Gastroesophageal sphincter (tissue), 4 donors: ENCODE data around the gene HEATR1. TPM values are rescaled to one million over a fixed set of nuclear protein-coding genes. Genes with fewer than 3 reads are reported as not detected.

ENCODE experiments used
- ATAC-seq: fragments of 150-250 bp; one replicate; pipeline ENCODE4 v1.9.1; 2016; ENCODE audit warnings: mild to moderate bottlenecking, moderate library complexity
- H3K27ac ChIP-seq, 4 donors: fragments of 200-600 bp; sonication (generic) in 3 of 4; 1 replicate in 3 of 4; 2 replicates in 1 of 4; pipeline ENCODE4 v1.5.1; 2016 to 2019
- H3K27me3 ChIP-seq: fragments of 200-600 bp; sonication (generic); one replicate; pipeline ENCODE4 v1.5.1; 2019
- H3K36me3 ChIP-seq, 2 donors: fragments of 200-600 bp; sonication (generic); one replicate each; pipeline ENCODE4 v1.5.1; 2019; ENCODE audit warnings: control low read depth in 1 of 2
- H3K4me1 ChIP-seq, 3 donors: fragments of 200-600 bp; sonication (generic); 1 replicate in 2 of 3; 2 replicates in 1 of 3; pipeline ENCODE4 v1.5.1; 2016 to 2019; ENCODE audit warnings: control low read depth in 2 of 3
- H3K4me3 ChIP-seq, 2 donors: fragments of 200-600 bp; sonication (generic); one replicate each; pipeline ENCODE4 v1.5.1; 2019; ENCODE audit warnings: mild to moderate bottlenecking in 1 of 2, moderate library complexity in 1 of 2
- H3K9me3 ChIP-seq, 3 donors: fragments of 200-600 bp; sonication (generic); one replicate each; pipeline ENCODE4 v1.5.1; 2017 to 2019; ENCODE audit warnings: control low read depth in 2 of 3
- CTCF ChIP-seq, 4 experiments: fragments of 200-600 bp in 2 of 4; fragments of 450-650 bp in 2 of 4; sonication (generic) in 1 of 4; IDR thresholded peaks; one replicate each; pipeline ENCODE4 v1.5.1; 2017 to 2019; ENCODE audit warnings: antibody characterized with exemption in 4 of 4, mild to moderate bottlenecking in 2 of 4, moderate library complexity in 2 of 4
- EP300 ChIP-seq: sonication (generic); formaldehyde crosslinking; IDR thresholded peaks from one replicate; pipeline ENCODE4 v1.6.1; 2017; ENCODE audit warnings: antibody characterized with exemption, mild to moderate bottlenecking
- POLR2A ChIP-seq, 2 donors: fragments of 450-650 bp; IDR thresholded peaks; one replicate each; pipeline ENCODE4 v1.6.1; 2017; ENCODE audit warnings: antibody characterized with exemption in 2 of 2, mild to moderate bottlenecking in 2 of 2, moderate library complexity in 1 of 2
- POLR2AphosphoS5 ChIP-seq: sonication (generic); formaldehyde crosslinking; IDR thresholded peaks from one replicate; pipeline ENCODE4 v1.6.1; 2017; ENCODE audit warnings: antibody characterized with exemption
- WGBS, 2 donors: methylation state at CpG; one replicate each; pipeline ENCODE4 v1.1.5; 2018; ENCODE audit warnings: low coverage in 1 of 2; 5-methylcytosine and 5-hydroxymethylcytosine counted together
- total RNA-seq, 4 donors: library from RNA; depleted of rRNA; stranded (reverse); fragments of >200 nt; gene quantifications; one replicate each; pipeline ENCODE4 v1.1.0, GENCODE V29; 2016

The HEATR1 gene
- total RNA-seq, 4 donors from 2014 or later: 14.8 to 23.8 (median 19.6) TPM

DNA sequence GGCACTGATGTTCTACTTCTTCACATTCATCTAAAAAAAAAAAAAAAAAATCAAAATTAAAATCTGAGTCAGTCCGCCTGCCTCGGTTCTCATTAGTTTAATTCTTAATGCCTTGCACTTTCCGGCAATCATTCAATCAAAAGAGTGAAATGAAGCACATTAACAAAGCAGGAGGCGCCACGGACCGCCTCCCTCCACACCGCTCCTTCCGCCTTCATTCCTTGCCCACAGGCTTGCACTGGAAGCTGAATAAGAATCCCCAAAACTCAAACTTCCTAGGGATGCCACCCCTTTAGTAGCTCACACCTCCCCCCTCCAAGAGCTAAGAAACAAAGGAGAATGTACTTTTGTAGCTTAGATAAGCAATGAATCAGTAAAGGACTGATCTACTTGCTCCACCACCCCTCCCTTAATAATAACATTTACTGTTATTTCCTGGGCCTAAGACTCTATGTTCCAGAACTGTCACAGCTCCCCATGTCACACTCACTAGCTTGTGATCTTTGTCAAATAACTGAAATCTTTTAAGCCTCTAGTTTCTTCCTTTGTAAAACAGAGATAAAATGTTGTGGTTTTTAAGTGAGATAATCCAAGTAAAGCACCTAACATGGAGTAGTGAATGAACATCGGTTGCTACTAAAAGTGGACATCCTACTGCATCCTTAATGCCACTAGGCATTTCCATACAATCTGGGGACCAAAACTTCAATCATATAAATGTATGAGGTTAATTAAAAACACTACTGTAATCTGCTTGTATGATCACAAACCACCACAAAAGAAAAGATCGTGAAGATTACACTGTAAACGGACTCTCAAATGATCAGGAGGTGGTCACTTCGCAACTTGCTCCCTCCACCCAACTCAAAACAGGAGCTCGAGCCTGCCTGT, 53.1 kb downstream of the HEATR1 start:
- Histone ChIP-seq H3K4me1 (no peaks in the 10 kb centered on the region), H3K4me3 (no peak overlapping the region), H3K27ac (no peak overlapping the region), H3K27me3 (no peaks in the 10 kb centered on the region), H3K36me3 (peaks cover 12 to 100% of the 10 kb centered on the region in 2 donors), H3K9me3 (no peaks in the 10 kb centered on the region)
- ATAC-seq: no peak
- WGBS, 2 donors: 68 to 75% methylated on average over 12 to 13 of the region's 13 CpGs
- no peak for TF ChIP-seq POLR2A (IDR thresholded peaks at IDR 0.05)
- no peak for TF ChIP-seq EP300
- no peak for TF ChIP-seq POLR2AphosphoS5
- no peak for TF ChIP-seq CTCF (IDR thresholded peaks at IDR 0.05)

GRCh38 chr1:236548452-236548851, 55.9 kb downstream of the HEATR1 start:
- WGBS, 2 donors: 81 to 90% methylated on average over 5 of the region's 6 CpGs
- no peak for ATAC-seq

DNA sequence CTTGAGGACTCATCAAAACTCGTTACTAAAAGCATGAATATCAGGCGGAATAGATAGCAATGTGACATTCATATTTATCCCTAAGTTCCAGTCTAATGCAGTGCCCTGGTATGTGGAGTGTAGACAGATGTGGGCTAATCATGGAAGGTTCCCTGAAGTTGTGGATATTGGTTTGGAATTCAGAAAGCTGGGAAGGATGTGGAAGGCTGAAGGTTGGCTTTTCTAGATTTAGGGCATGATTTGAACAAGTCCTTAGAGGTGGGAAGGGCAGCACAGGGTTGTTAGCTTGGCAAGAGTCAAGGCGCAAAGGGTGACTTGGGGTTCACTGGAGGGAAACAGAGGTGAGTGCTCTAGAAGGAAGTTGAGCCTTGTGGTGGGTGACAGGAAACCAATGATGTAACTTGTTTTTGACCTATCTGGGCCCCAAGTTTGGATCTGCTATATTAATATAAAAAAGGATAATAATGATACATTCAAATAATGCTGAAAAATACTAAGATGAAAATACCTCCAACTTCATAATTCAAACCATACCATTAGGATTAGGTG, 58.6 kb downstream of the HEATR1 start:
- Histone ChIP-seq H3K27me3 (no peaks in the 10 kb centered on the region), H3K36me3 (peaks cover 4 to 100% of the 10 kb centered on the region in 2 donors), H3K9me3 (no peaks in the 10 kb centered on the region), H3K27ac (no peak overlapping the region), H3K4me3 (no peak overlapping the region), H3K4me1 (no peaks in the 10 kb centered on the region)
- no peak for TF ChIP-seq POLR2AphosphoS5
- no peak for TF ChIP-seq CTCF (IDR thresholded peaks at IDR 0.05)
- TF ChIP-seq POLR2A (IDR thresholded peaks at IDR 0.05): no peak
- TF ChIP-seq EP300: no peak
- 64 to 67% methylated on average over 3 of the region's 3 CpGs for WGBS, 2 donors
- ATAC-seq: no peak

More at GRCh38 chr1:236548452-236548851, 55.9 kb downstream of the HEATR1 start:
- no peaks in the 10 kb centered on the region for H3K4me1 ChIP-seq
- H3K27me3 ChIP-seq: no peaks in the 10 kb centered on the region
- no peak overlapping the region for H3K4me3 ChIP-seq
- no peak overlapping the region for H3K27ac ChIP-seq
- no peaks in the 10 kb centered on the region for H3K9me3 ChIP-seq
- TF ChIP-seq CTCF (IDR thresholded peaks at IDR 0.05): no peak
- no peak for TF ChIP-seq EP300
- peaks cover 7 to 100% of the 10 kb centered on the region in 2 donors for H3K36me3 ChIP-seq

DNA sequence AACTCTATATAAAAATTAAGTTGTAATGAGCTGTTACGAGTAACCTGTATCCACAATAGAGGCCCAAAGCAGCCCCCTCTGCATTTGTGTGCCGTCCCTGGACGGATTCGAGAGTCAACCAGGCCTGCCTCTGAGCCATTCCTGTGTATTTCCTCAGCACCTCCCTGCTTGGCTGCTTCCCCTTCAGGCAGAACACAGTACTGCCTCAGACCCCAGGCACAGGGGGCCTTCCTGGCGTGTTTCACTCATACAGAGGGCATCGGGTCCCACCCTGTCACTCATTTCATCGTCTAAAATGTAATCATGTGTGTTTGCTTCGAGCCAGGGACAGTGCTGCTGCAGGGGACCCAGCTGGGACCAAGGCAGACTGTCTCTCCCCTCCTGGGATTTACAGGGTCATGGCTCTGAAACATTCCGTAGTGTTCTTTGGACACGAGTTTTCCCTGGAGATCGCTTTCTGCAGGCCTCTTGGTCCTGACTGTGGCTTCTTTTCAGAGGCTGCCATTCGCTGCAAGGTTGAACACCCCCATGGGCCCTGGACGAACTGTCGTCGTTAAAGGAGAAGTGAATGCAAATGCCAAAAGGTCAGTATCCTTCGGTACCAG, 61.1 kb downstream of the HEATR1 start:
- H3K9me3 ChIP-seq: no peaks in the 10 kb centered on the region
- peak; percentile 31 for ATAC-seq

More for the DNA sequence above, 61.1 kb downstream of the HEATR1 start:
- Histone ChIP-seq H3K36me3 (peaks cover 0 to 100% of the 10 kb centered on the region in 2 donors), H3K4me3 (no peak overlapping the region), H3K27me3 (no peaks in the 10 kb centered on the region), H3K4me1 (no peaks in the 10 kb centered on the region), H3K27ac (no peak overlapping the region)
- TF ChIP-seq POLR2AphosphoS5: no peak
- no peak for TF ChIP-seq POLR2A (IDR thresholded peaks at IDR 0.05)
- no peak for TF ChIP-seq CTCF (IDR thresholded peaks at IDR 0.05)
- no peak for TF ChIP-seq EP300
- 72 to 78% methylated on average over 8 of the region's 16 CpGs for WGBS, 2 donors
